K562 (cell line): ENCODE data around the gene C1orf116. TPM values are rescaled to one million over a fixed set of nuclear protein-coding genes. Genes with fewer than 3 reads are reported as not detected.

Experiments used
- BACH1 ChIP-seq: fragments of 200-800 bp; sonication (Bioruptor generic); IDR thresholded peaks from 2 replicates; pipeline ENCODE4 v1.6.1; 2016; ENCODE audit warnings: missing genetic modification characterization, missing compliant biosample characterization
- BCL6 ChIP-seq: fragments of 250-450 bp; sonication (Bioruptor Pico); IDR thresholded peaks from 2 replicates; pipeline ENCODE4 v1.4.0; 2020
- CHD1 ChIP-seq: fragments of 200-600 bp; sonication (generic); IDR thresholded peaks from one replicate; pipeline ENCODE4 v1.6.1; 2012; ENCODE audit warnings: mild to moderate bottlenecking, moderate library complexity, low read length, inconsistent platforms
- EP300 ChIP-seq: IDR thresholded peaks from 2 replicates; pipeline ENCODE4 v1.6.1; 2012; ENCODE audit warnings: low read length, improper control_type of control experiment
- ESRRB ChIP-seq: fragments of 250-450 bp; sonication (Bioruptor Pico); IDR thresholded peaks from 2 replicates; pipeline ENCODE4 v1.5.0; 2020; ENCODE audit warnings: mild to moderate bottlenecking, moderate library complexity, borderline replicate concordance
- GATAD2A ChIP-seq: fragments of 450-650 bp; IDR thresholded peaks from 2 replicates; pipeline ENCODE4 v1.6.1; 2017
- HDAC1 ChIP-seq, 2 experiments: fragments of 450-650 bp; IDR thresholded peaks; 2 replicates each; pipeline ENCODE4 v1.6.1; 2016 to 2017; ENCODE audit warnings: inconsistent platforms in 1 of 2, mild to moderate bottlenecking in 1 of 2, moderate library complexity in 1 of 2
- HES1 ChIP-seq: fragments of 450-650 bp; IDR thresholded peaks from 2 replicates; pipeline ENCODE4 v1.6.1; 2016; ENCODE audit warnings: low read depth, mild to moderate bottlenecking, moderate library complexity
- HMGN3 ChIP-seq: IDR thresholded peaks from 2 replicates; pipeline ENCODE4 v1.6.1; 2011; ENCODE audit warnings: borderline replicate concordance, low read depth, mild to moderate bottlenecking, mixed read lengths, low read length; ENCODE audit not compliant: insufficient read length; ENCODE audit errors: extremely low read depth
- HNRNPH1 ChIP-seq: fragments of 200-400 bp; formaldehyde crosslinking; optimal IDR thresholded peaks from 2 replicates; pipeline ENCODE3; 2017; ENCODE audit warnings: low read depth, mild to moderate bottlenecking, low read length, moderate library complexity
- JUN ChIP-seq, 2 experiments: sonication (generic) in 1 of 2; formaldehyde crosslinking in 1 of 2; IDR thresholded peaks; 2 replicates each; pipeline versions ENCODE4 v1.6.1 to v1.8.0; 2012 to 2022; ENCODE audit warnings: borderline replicate concordance in 2 of 2, mild to moderate bottlenecking in 2 of 2, improper control_type of control experiment in 1 of 2, low read depth in 1 of 2, low read length in 1 of 2, missing genetic modification reagents in 1 of 2
- KLF1 ChIP-seq: fragments of 450-650 bp; IDR thresholded peaks from 2 replicates; pipeline ENCODE4 v1.6.1; 2016; ENCODE audit warnings: missing genetic modification characterization, missing compliant biosample characterization
- PBX2 ChIP-seq, 2 experiments: IDR thresholded peaks in 1 of 2; conservative IDR thresholded peaks in 1 of 2; 2 replicates each; pipeline ENCODE4 v1.6.1; 2016; ENCODE audit warnings: low read depth in 2 of 2, mild to moderate bottlenecking in 1 of 2, missing compliant biosample characterization in 1 of 2, missing genetic modification characterization in 1 of 2, moderate library complexity in 1 of 2
- PYGO2 ChIP-seq: fragments of 450-650 bp; IDR thresholded peaks from 2 replicates; pipeline ENCODE4 v1.6.1; 2016; ENCODE audit warnings: mild to moderate bottlenecking, missing genetic modification characterization, moderate library complexity, missing compliant biosample characterization
- RBM14 ChIP-seq: fragments of 200-400 bp; formaldehyde crosslinking; IDR thresholded peaks from 2 replicates; pipeline ENCODE4 v1.6.1; 2018; ENCODE audit warnings: low read depth, mild to moderate bottlenecking, low read length, moderate library complexity, borderline replicate concordance; ENCODE audit not compliant: insufficient read depth
- SETDB1 ChIP-seq: IDR thresholded peaks from one replicate; pipeline ENCODE4 v1.6.1; 2012; ENCODE audit warnings: low read length, control low read depth, inconsistent platforms
- SMAD2 ChIP-seq: fragments of 150-350 bp; IDR thresholded peaks from 2 replicates; pipeline ENCODE4 v1.6.1; 2014; ENCODE audit warnings: low read depth, mild to moderate bottlenecking, low read length
- SPI1 ChIP-seq: IDR thresholded peaks from 2 replicates; pipeline ENCODE4 v1.6.1; 2011; ENCODE audit warnings: low read depth, low read length, control low read depth, borderline replicate concordance
- SREBF1 ChIP-seq: fragments of 150-350 bp; IDR thresholded peaks from 2 replicates; pipeline ENCODE4 v1.6.1; 2014; ENCODE audit warnings: antibody characterized with exemption, low read depth, low read length, borderline replicate concordance
- TRIM28 ChIP-seq: fragments of 450-650 bp; IDR thresholded peaks from 2 replicates; pipeline ENCODE4 v1.6.1; 2017
- XRCC5 ChIP-seq: fragments of 200-400 bp; formaldehyde crosslinking; IDR thresholded peaks from 2 replicates; pipeline ENCODE4 v1.6.1; 2017; ENCODE audit warnings: low read depth, mild to moderate bottlenecking, low read length
- ZFP1 ChIP-seq: fragments of 450-650 bp; formaldehyde crosslinking; IDR thresholded peaks from 2 replicates; pipeline ENCODE4 v1.4.0; 2020; ENCODE audit warnings: mild to moderate bottlenecking, mixed read lengths
- ZNF696 ChIP-seq: fragments of 250-450 bp; sonication (Bioruptor Pico); conservative IDR thresholded peaks from 2 replicates; pipeline ENCODE4 v1.4.0; 2020; ENCODE audit warnings: mild to moderate bottlenecking, moderate library complexity
- polyA plus RNA-seq, 8 experiments: library from polyadenylated mRNA; depleted of rRNA in 4 of 8; stranded (reverse) in 5 of 8; unstranded in 3 of 8; fragments of >200 nt; fragmentation: Nextera tagmentation in 2 of 8; fragmentation: Illumina TruSeq in 1 of 8; extraction: Ambion mirVana in 2 of 8; extraction: Trizol in 1 of 8; gene quantifications; 2 replicates each; pipeline versions ENCODE4 v1.2.1 to v1.2.3, GENCODE V29; 2011 to 2014; ENCODE audit warnings: inconsistent platforms in 1 of 8, missing spikeins in 1 of 8
- total RNA-seq, 7 experiments: library from RNA; depleted of rRNA in 6 of 7; stranded (reverse); fragments of >200 nt in 6 of 7; fragmentation: Illumina TruSeq in 2 of 7; extraction: Trizol in 2 of 7; gene quantifications; 2 replicates each; pipeline versions ENCODE4 v1.2.1 to v1.2.3, GENCODE V29; 2011 to 2021; ENCODE audit warnings: low replicate concordance in 1 of 7

The C1orf116 gene
- total and polyA plus RNA-seq, 9 of the 15 experiments (the other 6 are each of a cell fraction or from before 2014, with no cell fraction given), result 0.62 to 3.0 (median 0.95) TPM

- TF ChIP-seq HES1, result peak; percentile 95
- TF ChIP-seq SETDB1, result peak; percentile 96
- peak; percentile 85 to 95 for TF ChIP-seq HDAC1 (IDR thresholded peaks at IDR 0.05)
- no peak for TF ChIP-seq SMAD2
- no peak for TF ChIP-seq RBM14
- TF ChIP-seq BACH1 (tag), result peak; percentile 97
- peak; percentile 57 for TF ChIP-seq TRIM28
- TF ChIP-seq KLF1 (tag), result peak; percentile 37; the same call in 1 of the 2 replicates
- peak; percentile 77; the same call in 1 of the 2 replicates for TF ChIP-seq ESRRB (CRISPR knock-in tag)
- peak; percentile 99 for TF ChIP-seq CHD1
- TF ChIP-seq SREBF1, result no peak; the same call in 1 of the 2 replicates
- TF ChIP-seq GATAD2A, result peak; percentile 95
- TF ChIP-seq PYGO2 (tag), result peak; percentile 94
- peak; percentile 92 for TF ChIP-seq ZFP1
- 0 out of 2 replicates have a peak, but pooled peaks have one; percentile 18 for TF ChIP-seq XRCC5
- TF ChIP-seq HMGN3, result peak; percentile 95
- no peak for TF ChIP-seq PBX2 (CRISPR knock-in tag; IDR thresholded peaks at IDR 0.05; ENCODE audit: low read depth)
- TF ChIP-seq PBX2 (tag; conservative IDR thresholded peaks at IDR 0.05; ENCODE audit: low read depth), result peak; percentile 72
- peak; percentile 100 for TF ChIP-seq EP300
- TF ChIP-seq HNRNPH1, result no peak
- peak; percentile 99 for TF ChIP-seq JUN (IDR thresholded peaks at IDR 0.05; ENCODE audit: borderline replicate concordance, low read depth, low read length)
- peak; percentile 97 for TF ChIP-seq JUN (CRISPR knock-in tag; IDR thresholded peaks at IDR 0.05; ENCODE audit: borderline replicate concordance)
- peak; percentile 56; the same call in 1 of the 2 replicates for TF ChIP-seq SPI1
- peak; percentile 98 for TF ChIP-seq BCL6 (CRISPR knock-in tag)
- no peak; the same call in none of the 2 replicates for TF ChIP-seq ZNF696 (CRISPR knock-in tag)
Observed at GRCh38 chr1:207024202-207025145, 8.1 kb downstream of the C1orf116 start (continued).
